ES-I3 (cell line): ENCODE measurements around the gene PFKL.
A peak's percentile ranks its signal among the peaks of the same experiment; 100 is the strongest.
"Not testable (repeated sequence)": the region's sequence is repeated elsewhere in the genome, so short reads cannot be mapped to it uniquely, and the experiment has no call there.

Experiments
- H3K36me3 ChIP-seq: 2 replicates; pipeline ENCODE4 v1.6.1; 2013; ENCODE audit warnings: mild to moderate bottlenecking, low read length, control low read depth, moderate library complexity; ENCODE audit not compliant: insufficient read depth
- H3K4me1 ChIP-seq: 2 replicates; pipeline ENCODE4 v1.6.1; 2013; ENCODE audit warnings: mild to moderate bottlenecking, control low read depth, low read length; ENCODE audit not compliant: insufficient read depth
- H3K9ac ChIP-seq: 2 replicates; pipeline ENCODE4 v1.6.1; 2013; ENCODE audit warnings: low read depth, mild to moderate bottlenecking, low read length, moderate library complexity
- H3K9me3 ChIP-seq: 2 replicates; pipeline ENCODE4 v1.6.1; 2013; ENCODE audit warnings: mild to moderate bottlenecking, low read length, moderate library complexity; ENCODE audit not compliant: control insufficient read depth, insufficient read depth

Gene PFKL

GRCh38 chr21:44267655-44268142 lies 32.2 kb upstream of the PFKL start:
- Histone ChIP-seq H3K4me1 (peaks cover 8% of the 10 kb centered on the region; the same call in 1 of the 2 replicates), H3K36me3 (no peaks in the 10 kb centered on the region), H3K9ac (no peak overlapping the region), H3K9me3 (no peaks in the 10 kb centered on the region)

GRCh38 chr21:44269090-44269489 lies 30.8 kb upstream of the PFKL start:
- Histone ChIP-seq H3K4me1 (no peaks in the 10 kb centered on the region), H3K9me3 (no peaks in the 10 kb centered on the region), H3K36me3 (no peaks in the 10 kb centered on the region), H3K9ac (no peak overlapping the region)

- H3K9ac ChIP-seq = no peak overlapping the region
- H3K4me1 ChIP-seq = no peaks in the 10 kb centered on the region
- H3K9me3 ChIP-seq = no peaks in the 10 kb centered on the region
These were observed 28.1 kb upstream of the PFKL start for GRCh38 chr21:44271558-44272283.

GRCh38 chr21:44272284-44272858 lies 27.5 kb upstream of the PFKL start:
- H3K36me3 ChIP-seq = no peaks in the 10 kb centered on the region
- no peak overlapping the region for H3K9ac ChIP-seq
- H3K9me3 ChIP-seq = no peaks in the 10 kb centered on the region
- no peaks in the 10 kb centered on the region for H3K4me1 ChIP-seq

More at GRCh38 chr21:44271558-44272283, 28.1 kb upstream of the PFKL start:
- H3K36me3 ChIP-seq = no peaks in the 10 kb centered on the region

- Histone ChIP-seq H3K9me3 (no peaks in the 10 kb centered on the region), H3K36me3 (no peaks in the 10 kb centered on the region), H3K4me1 (no peaks in the 10 kb centered on the region), H3K9ac (no peak overlapping the region)
These were observed 26.8 kb upstream of the PFKL start for GRCh38 chr21:44273046-44273445.

- H3K4me1 ChIP-seq = no peaks in the 10 kb centered on the region
- H3K9ac ChIP-seq = no peak overlapping the region
- H3K9me3 ChIP-seq = no peaks in the 10 kb centered on the region
- H3K36me3 ChIP-seq = no peaks in the 10 kb centered on the region
These were observed 24.8 kb upstream of the PFKL start for GRCh38 chr21:44275041-44275440.

- H3K36me3 ChIP-seq = no peaks in the 10 kb centered on the region
- no peak overlapping the region for H3K9ac ChIP-seq
- H3K9me3 ChIP-seq = no peaks in the 10 kb centered on the region
- H3K4me1 ChIP-seq = peaks cover 12% of the 10 kb centered on the region
These were observed 20.2 kb upstream of the PFKL start for GRCh38 chr21:44279354-44280260.

- no peaks in the 10 kb centered on the region for H3K36me3 ChIP-seq
- peaks cover 19% of the 10 kb centered on the region for H3K4me1 ChIP-seq
- no peak overlapping the region for H3K9ac ChIP-seq
- H3K9me3 ChIP-seq = no peaks in the 10 kb centered on the region
These were observed 18.1 kb upstream of the PFKL start for GRCh38 chr21:44281801-44282200.

- Histone ChIP-seq H3K9me3 (no peaks in the 10 kb centered on the region), H3K4me1 (peaks cover 19% of the 10 kb centered on the region), H3K36me3 (no peaks in the 10 kb centered on the region), H3K9ac (no peak overlapping the region)
These were observed 17.5 kb upstream of the PFKL start for GRCh38 chr21:44282370-44282769.

- peaks cover 19% of the 10 kb centered on the region for H3K4me1 ChIP-seq
- H3K9me3 ChIP-seq, H3K36me3 ChIP-seq, H3K9ac ChIP-seq: not testable (repeated sequence)
These were observed 16.6 kb upstream of the PFKL start for GRCh38 chr21:44283211-44283785.

GRCh38 chr21:44283948-44284347 lies 15.9 kb upstream of the PFKL start:
- Histone ChIP-seq H3K4me1 (peaks cover 19% of the 10 kb centered on the region), H3K9me3 (no peaks in the 10 kb centered on the region), H3K36me3 (no peaks in the 10 kb centered on the region), H3K9ac (no peak overlapping the region)

GRCh38 chr21:44285138-44285992 lies 14.5 kb upstream of the PFKL start, which contains the start of gene AIRE:
TSS of gene AIRE (plus strand) at chr21:44285876. CDS start at chr21:44286007, 131 bp downstream.
- Histone ChIP-seq H3K36me3 (no peaks in the 10 kb centered on the region), H3K4me1 (peaks cover 19% of the 10 kb centered on the region), H3K9ac (peak within 1 kb of the TSS; percentile 26)

GRCh38 chr21:44286086-44286715 lies 13.7 kb upstream of the PFKL start:
- Histone ChIP-seq H3K9me3 (no peaks in the 10 kb centered on the region), H3K4me1 (peaks cover 19% of the 10 kb centered on the region), H3K36me3 (no peaks in the 10 kb centered on the region), H3K9ac (peak overlapping the region; percentile 26; the same call in 1 of the 2 replicates)

More at GRCh38 chr21:44285138-44285992, 14.5 kb upstream of the PFKL start, which contains the start of gene AIRE:
- H3K9me3 ChIP-seq = no peaks in the 10 kb centered on the region
